ENCODE results near the gene FAM3B.

Gene FAM3B

DNA sequence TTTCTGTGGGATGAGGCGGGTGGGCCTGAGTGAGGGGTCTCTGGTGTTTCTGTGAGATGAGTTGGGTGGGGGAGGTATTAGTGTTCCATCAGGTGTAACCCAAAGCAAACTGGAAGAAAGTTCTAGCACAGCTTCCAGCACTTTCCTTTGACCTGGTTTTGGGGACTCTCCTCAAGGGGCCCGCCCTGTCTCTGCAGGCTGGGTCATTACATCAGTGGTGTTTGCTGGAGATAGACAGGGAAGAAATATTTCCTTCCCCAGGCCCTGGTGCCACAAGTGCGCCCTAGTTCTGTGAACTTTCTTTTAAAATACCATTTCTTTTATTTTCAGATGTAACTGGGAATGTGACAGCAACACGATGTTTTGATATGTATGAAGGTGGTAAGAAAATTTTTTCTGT lies 28.8 kb downstream of the FAM3B start:
- no peak for DNase-seq (ENCODE audit: low spot score)
- TF ChIP-seq, protein P1, sequence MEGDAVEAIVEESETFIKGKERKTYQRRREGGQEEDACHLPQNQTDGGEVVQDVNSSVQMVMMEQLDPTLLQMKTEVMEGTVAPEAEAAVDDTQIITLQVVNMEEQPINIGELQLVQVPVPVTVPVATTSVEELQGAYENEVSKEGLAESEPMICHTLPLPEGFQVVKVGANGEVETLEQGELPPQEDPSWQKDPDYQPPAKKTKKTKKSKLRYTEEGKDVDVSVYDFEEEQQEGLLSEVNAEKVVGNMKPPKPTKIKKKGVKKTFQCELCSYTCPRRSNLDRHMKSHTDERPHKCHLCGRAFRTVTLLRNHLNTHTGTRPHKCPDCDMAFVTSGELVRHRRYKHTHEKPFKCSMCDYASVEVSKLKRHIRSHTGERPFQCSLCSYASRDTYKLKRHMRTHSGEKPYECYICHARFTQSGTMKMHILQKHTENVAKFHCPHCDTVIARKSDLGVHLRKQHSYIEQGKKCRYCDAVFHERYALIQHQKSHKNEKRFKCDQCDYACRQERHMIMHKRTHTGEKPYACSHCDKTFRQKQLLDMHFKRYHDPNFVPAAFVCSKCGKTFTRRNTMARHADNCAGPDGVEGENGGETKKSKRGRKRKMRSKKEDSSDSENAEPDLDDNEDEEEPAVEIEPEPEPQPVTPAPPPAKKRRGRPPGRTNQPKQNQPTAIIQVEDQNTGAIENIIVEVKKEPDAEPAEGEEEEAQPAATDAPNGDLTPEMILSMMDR (IDR thresholded peaks at IDR 0.05; ENCODE audit: extremely low read depth, missing control alignments), result no peak

DNA sequence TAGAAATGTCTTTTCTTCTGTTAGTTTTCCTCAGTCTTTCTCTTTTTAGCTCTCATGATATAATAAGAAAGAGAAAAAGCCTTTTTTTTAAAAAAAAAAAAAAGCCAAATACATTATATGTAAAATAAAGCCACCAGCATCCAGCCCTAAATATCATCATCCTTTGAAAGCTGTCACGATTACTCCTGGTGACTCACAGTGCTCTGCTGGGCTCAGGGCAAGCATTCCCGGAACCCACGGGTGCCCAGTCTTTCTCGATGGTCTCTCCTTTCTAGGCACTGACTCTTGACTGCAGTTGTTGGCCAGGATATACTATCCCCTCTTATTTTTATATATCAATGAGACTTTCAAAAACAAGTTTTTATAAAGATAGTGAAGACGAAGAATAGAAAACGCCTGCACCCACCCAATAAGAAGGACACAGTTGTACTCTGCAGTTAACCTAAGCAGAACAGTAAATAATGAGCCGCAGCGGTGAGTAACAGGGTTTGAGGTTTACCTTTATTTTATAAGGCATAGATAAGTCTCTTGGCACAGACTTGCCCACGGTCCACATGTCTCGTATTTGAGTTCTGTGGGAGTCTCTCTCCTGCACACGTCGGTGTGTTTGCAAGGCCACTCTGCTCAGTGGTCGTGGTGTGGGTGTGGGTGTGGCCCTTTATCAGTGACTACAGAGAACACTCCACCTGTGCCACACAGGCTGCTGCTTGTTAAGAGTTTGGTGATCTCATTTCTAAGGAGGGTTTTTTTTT lies 29.5 kb downstream of the FAM3B start:
- TF ChIP-seq, protein P1 (IDR thresholded peaks at IDR 0.05; ENCODE audit: extremely low read depth, missing control alignments), result no peak

DNA sequence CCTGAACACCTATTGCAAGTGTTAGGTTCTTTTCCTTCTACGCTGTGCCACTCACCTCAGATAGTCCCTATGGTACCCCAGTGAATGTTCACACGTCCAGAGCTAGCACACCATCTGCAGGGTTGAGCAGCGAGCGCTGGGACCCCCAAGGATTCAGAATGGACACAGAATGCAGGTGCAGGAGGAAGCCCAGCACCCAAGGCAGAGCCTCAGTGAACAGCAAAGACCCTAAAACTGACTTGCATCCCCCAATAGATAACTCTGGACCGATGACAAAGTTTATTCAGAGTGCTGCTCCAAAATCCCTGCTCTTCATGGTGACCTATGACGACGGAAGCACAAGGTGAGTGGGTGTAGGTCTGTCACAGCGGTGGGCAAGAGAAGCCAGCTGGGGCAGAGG lies 30.2 kb downstream of the FAM3B start:
- DNase-seq (ENCODE audit: low spot score), result no peak
- TF ChIP-seq, protein P1 (IDR thresholded peaks at IDR 0.05; ENCODE audit: extremely low read depth, missing control alignments), result no peak

More for the DNA sequence above, 29.5 kb downstream of the FAM3B start:
- no peak for DNase-seq (ENCODE audit: low spot score)

DNA sequence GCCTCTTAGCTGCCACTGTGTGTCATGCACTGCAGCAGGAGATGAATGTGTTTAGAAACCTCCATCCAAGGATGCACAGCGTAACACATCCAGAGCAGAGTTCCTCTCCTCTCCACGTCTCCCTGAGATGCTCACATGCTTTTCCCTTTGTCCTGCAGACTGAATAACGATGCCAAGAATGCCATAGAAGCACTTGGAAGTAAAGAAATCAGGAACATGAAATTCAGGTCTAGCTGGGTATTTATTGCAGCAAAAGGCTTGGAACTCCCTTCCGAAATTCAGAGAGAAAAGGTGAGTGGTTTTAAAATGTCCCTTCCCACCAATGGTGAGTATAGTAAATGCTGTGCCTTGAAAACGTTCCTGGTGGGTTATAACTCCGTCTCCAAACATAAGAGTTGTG lies 31.8 kb downstream of the FAM3B start:
- DNase-seq (ENCODE audit: low spot score), result no peak
- TF ChIP-seq, protein P1 (IDR thresholded peaks at IDR 0.05; ENCODE audit: extremely low read depth, missing control alignments), result no peak

DNA sequence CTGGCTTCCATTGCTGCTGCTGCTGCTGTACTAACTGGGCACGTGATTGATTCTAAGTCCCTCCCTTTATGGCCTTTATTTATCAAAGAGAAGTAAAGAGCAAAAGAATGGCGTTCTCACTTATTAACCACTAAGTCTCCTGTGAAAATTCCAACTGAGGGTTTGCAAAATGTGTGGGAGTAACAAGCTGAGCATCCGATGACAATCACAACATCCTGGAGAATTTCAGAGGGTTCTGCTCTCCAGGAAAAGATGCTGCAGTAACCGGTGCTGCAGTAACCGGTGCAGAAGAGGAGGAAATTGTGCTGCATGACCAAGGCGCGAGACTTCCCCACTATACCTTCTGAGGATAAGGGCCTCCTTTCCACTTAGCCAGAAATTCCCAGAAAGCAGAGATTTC lies 32.5 kb downstream of the FAM3B start:
- TF ChIP-seq, protein P1 (IDR thresholded peaks at IDR 0.05; ENCODE audit: extremely low read depth, missing control alignments), result no peak
- no peak for DNase-seq (ENCODE audit: low spot score)

DNA sequence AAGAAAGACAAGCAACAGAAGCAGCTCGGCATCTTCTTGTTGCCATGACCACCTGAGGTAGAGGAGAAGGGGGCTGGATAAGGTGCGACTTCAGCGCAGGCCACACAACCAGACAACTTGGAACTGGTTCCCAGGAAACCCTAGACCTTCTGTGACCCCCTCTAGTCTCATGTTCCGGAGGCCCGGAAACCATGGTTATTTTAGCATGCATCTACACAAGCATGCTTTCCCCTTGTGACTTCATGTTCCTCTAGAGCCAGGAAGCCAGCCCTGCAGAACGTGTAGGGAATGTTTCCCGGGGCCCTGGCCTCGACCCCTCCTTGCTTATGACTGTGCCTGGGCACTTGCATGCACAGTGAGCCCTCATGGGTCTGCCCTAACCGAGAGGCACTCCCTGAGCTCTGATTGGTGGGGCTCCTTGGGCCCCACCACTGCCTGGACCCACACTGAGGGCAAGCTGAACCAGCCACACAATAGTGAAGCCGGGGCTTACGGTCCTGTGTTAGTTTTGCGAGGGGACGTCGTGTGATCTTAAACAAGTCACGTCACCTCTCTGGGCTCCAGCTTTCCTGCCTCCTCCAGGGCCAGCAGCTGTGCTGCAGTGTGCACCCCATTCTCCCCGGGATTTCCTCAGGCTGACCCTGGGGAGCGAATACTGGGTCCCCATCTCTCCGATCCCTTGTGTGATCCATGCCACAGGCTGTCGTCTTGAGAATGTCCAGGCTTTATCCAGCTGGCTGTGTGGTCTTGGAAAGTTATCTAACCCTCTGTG lies 33.2 kb downstream of the FAM3B start:
- TF ChIP-seq, protein P1 (IDR thresholded peaks at IDR 0.05; ENCODE audit: extremely low read depth, missing control alignments), result no peak
- no peak for DNase-seq (ENCODE audit: low spot score)

DNA sequence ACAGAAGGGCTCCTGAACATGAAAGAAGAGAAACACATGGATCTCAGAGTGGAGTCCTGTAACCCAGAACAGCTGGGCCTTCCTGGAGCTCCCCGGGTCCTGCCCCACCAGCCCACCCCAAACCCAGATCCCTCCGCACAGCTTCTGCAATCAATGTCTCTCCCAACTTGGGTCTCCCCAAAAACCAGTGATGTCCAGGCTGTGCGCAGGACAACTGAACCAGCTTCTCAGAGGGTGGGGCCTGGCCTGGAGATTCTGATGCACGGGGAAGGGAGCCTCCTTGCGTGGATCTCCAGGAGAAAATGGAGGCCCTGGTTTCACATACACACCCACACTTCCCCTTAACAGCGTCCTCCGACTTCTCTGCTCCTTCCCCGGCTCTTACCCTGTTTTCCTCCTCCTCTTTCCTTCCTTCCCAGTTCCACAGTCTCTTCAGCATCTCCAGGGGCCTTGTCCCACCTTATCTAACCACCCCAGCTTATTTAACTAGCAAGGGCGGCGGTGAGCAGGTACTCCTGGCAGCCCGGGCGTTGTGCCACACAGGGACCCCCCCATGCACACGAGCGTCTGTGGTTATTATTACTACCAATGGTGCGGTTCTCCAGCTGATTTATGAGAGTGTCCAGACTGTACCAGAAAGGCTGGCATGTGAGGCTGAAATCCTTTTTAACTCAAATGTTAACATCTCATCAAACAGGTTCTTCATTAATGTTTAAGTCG lies 34.0 kb downstream of the FAM3B start:
- no peak for DNase-seq (ENCODE audit: low spot score)
- TF ChIP-seq, protein P1 (IDR thresholded peaks at IDR 0.05; ENCODE audit: extremely low read depth, missing control alignments), result no peak
